GM18502 (cell line): ENCODE data around the gene ABCB11.

Source experiments
- ATAC-seq: cut with Tn5 transposase; IDR thresholded peaks from one replicate; pipeline ENCODE4 v1.9.1; 2021; ENCODE audit warnings: mild to moderate bottlenecking; ENCODE audit not compliant: unreplicated experiment, poor library complexity

ABCB11 gene

GRCh38 chr2:168981651-168982050 is 49.5 kb downstream of the ABCB11 start:
- ATAC-seq, result no peak

GRCh38 chr2:168978461-168978861 is 52.7 kb downstream of the ABCB11 start:
- no peak for ATAC-seq

DNA sequence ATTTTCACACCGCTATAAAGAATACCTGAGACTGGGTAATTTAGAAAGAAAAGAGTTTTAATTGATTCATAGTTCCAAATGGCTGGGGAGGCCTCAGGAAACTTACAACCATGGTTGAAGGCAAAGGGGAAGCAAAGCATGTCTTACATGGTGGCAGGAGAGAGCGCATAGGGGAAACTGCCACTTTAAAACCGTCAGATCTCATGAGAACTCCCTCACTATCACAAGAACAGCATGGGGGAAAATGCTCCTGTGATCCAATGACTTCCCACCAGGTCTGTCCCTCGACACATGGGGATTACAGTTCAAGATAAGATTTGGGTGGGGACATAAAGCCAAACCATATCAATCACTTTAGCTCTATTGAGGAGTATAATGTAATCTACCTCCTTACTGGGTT is 53.5 kb downstream of the ABCB11 start:
- ATAC-seq, result no peak

DNA sequence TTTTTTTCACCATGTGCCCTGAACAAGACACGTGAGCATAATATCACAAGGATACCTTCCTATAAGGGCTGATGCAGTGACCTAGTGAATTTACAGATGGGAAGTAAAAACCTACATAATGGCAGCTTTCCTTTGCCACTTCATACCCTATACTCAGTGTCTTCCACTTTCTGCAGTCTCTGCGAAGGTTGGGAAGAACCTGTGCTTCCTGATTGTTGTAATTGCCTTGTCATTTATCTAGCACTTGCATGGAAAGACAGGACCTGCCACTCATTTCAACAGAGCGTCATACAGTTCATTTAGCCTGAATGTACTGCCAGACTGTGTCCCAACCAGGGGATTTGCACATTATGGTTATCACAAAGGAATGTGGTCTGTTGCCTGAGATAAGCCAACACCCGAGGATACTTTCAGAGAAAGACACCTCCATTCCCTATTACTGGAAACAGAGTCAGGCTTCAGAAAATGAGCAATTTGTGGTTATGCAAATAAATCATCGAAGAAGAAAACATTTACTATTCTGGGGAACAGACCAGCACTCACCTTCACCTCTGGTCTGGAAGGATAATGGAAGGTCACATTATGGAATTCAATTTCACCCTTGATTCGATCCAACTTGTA is 55.0 kb downstream of the ABCB11 start:
- ATAC-seq, result no peak

GRCh38 chr2:168974428-168974827 is 56.7 kb downstream of the ABCB11 start:
- ATAC-seq, result no peak

DNA sequence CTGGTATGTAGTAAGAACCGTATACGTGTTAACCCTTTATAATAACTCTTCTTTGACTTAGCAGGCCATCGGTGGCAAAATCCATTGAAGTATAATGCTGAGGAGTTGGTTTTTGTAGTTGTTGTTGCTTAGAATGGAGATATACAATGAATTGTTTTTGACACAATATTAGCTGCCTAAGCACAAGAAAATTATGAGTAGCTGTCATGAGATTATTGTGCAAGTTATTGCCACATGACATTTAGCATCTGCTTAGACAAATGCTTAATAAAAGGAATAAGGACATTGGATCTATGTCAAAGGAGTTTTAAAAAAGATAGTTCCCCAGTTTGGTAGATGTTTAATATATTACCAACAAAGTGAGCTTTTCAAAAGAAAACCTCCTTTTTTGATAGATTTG is 59.9 kb downstream of the ABCB11 start:
- no peak for ATAC-seq

DNA sequence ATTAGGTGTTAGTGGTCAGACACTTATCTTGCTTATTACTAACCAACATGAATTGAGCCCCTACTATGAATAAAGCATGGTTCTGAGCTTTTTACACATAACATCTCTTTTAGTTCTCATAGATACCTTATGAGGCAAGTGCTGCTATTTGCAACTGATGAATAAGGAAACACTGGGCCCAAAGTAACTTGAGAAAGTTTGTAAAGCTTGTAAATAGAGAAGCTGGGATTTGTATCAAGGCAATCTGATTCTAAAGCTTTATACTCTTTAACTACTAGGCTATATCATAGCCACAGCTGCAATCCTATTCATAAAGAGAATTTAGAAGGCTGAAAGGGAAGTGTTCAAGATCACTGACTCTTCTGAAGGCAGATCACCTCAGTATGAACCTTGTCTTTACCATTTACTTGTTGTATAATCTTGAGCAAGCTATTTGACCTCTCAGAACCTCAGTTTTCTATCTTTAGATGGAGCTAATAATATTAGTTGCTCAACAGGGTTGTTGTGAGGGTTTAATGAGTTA is 60.4 kb downstream of the ABCB11 start:
- no peak for ATAC-seq

DNA sequence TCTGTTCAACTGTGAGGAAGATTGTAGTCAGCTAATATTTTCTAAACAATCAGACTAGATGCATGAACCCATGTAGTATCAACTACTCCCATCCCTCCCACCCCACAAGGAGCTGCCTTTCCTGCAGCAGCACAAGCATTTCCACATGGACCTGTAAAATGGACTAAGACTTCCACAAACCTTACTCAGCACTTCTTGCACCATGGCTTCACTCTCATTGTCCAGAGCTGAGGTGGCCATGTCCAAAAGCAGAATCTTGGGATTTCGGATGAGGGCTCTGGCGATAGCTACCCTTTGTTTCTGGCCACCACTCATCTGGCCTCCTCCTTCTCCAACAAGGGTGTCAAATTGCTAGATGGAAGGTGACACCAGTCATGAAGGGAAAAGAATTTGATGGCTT is 61.3 kb downstream of the ABCB11 start:
- ATAC-seq, result no peak

DNA sequence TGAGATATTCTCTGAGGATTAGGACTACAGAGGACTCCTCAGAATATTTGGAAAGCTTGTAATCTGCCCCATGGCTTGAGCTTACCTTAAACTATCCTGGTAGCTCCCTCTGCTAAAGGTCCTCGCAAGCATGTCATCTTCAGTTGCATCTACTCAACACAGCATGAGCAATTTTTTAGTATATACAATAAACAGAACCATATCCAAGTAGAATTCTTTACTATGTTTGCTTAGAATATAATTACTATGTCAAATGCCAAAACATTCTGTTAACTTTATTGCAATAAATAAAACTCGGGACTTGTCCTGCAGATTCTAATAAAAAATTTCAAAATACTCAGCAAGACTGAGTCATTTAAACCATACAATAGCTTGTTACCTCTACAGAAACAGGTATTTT is 62.8 kb downstream of the ABCB11 start:
- no peak for ATAC-seq

DNA sequence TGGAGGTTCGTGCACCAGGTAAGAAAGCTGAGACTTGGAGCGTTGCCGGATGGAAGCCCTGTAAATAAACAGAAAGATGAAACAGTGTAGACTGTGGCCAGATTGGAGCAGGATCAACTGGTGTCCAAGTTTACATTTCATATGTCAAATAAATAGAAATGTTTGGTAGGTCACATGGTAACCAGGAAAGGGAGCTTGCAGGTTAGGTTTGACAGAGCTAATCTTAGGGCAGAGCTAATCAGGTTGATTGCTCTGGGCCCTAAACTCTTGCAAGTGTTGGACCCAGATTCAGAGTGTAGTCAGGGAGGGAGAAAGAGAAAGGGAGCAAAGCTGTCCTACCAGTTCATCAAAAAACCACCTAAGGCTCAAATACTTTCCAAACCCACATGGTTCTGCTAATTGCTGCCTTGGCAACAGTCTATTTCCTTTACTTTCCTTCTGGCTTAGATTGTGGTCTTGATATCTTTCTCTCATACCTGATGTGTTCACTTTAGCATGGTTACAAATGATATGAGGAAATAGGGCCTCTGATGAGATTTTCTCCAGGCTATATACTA is 66.8 kb downstream of the ABCB11 start:
- no peak for ATAC-seq

DNA sequence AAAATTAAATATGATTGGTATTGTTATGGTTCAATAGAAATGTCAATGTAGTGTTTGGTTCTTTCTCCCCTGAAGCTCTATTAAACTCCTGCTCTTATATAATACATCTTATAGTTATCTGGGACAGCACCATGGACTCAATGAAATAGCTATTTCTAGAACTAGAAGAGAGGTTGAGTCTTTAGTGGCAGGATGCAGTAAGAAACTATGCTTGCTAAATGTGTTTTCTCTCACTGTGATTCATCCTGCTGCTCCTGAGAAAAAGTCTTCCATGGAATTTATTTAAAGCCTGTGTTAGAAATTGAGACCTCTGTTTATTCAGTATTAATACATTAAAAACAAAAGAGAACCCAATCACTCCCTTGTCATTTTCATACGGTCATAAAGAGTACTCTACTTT is 68.5 kb downstream of the ABCB11 start:
- ATAC-seq, result no peak

- ATAC-seq, result peak; percentile 79
Measured at GRCh38 chr2:168961450-168962229, 69.5 kb downstream of the ABCB11 start.

- no peak for ATAC-seq
Measured at GRCh38 chr2:168956392-168956791, 74.7 kb downstream of the ABCB11 start.

DNA sequence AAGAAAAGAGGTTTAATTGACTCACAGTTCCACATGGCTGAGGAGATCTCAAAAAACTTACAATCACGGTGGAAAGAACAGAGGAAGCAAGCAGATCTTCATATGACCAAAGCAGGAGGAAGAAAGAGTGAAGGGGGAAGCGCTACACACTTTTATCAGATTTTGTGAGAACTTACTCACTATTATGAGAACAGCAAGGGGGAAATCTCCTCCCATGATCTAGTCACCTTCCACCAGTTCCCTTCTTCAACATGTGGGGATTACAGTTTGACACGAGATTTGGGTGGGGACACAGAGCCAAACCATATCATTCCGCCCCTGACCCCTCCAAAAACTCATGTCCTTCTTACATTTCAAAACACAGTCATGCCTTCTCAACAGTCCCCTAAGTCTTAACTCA is 75.8 kb downstream of the ABCB11 start:
- no peak for ATAC-seq

- ATAC-seq, result no peak
Measured at GRCh38 chr2:168954256-168954655, 76.9 kb downstream of the ABCB11 start.

- ATAC-seq, result no peak
Measured at GRCh38 chr2:168952424-168952823, 78.7 kb downstream of the ABCB11 start.

DNA sequence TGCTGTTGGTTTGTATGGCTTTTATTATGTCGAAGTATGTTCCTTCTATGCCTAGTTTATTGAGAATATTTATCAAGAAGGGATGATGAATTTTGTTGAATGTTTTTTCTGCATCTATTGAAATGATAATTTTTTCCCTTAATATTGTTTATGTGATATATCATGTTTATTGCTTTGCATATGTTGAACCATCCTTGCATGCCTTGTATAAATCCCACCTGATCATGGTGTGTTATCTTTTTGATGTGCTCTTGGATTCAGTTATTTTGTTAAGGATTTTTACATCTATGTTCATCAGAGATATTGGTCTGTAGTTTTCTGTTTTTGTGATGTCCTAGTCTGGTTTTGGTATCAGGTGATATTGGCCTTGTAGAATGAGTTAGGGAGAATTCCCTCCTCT is 79.3 kb downstream of the ABCB11 start:
- ATAC-seq, result no peak

- no peak for ATAC-seq
Measured at GRCh38 chr2:168949324-168949723, 81.8 kb downstream of the ABCB11 start.

- ATAC-seq, result no peak
Measured at GRCh38 chr2:168948621-168949212, 82.4 kb downstream of the ABCB11 start.

DNA sequence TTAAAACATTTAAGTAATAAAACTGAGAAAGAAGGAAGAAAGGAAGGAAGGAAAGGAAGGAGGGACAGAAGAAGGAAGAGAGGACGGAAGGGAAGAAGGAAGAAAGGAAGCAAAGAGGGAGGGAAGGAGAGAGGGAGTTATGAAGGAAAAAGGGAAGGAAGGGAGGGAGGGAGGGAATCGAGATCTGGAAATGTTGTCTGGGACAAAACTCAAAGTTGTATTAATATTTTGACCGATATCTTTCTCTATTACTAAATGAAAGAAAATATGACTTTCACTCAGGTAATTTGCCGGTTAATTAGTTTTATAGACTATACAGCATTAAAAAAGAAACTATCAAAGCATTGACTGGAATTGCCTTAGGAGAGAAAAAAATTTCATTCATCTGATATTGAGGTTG is 85.6 kb downstream of the ABCB11 start:
- no peak for ATAC-seq

DNA sequence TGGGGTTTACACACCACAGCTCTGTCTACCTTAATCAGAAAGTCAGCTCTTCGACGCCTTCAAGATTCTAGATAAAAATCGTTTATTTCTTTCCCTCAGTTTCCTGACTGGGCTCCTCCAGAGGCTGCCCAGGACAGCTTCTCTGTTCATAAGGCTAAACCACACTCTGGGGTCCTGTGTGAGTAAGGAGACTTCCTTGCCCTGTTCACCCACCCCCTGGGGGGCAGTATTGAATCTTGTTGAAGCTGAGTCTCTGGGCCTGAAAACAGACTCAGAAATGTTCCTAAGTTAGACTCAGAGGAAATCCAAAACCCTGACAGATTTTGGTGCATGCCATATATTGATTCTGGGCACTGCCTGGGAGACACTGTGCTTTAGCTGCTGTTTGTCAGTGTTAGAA is 87.1 kb downstream of the ABCB11 start:
- ATAC-seq, result no peak
